Liver (tissue), 9 donors: ENCODE results near the gene WDR20. TPM values are rescaled to one million over a fixed set of nuclear protein-coding genes. Genes with fewer than 3 reads are reported as not detected.
"Not testable (repeated sequence)": the region's sequence is repeated elsewhere in the genome, so short reads cannot be mapped to it uniquely, and the experiment has no call there.

Experiments
- DNase-seq: peaks from one replicate; pipeline ENCODE4 v3.0.0-alpha.2; 2017; ENCODE audit warnings: low spot score
- H3K27ac ChIP-seq, 2 donors: one replicate each; pipeline ENCODE4 v1.7.0; 2013; ENCODE audit warnings: inconsistent platforms in 2 of 2, low read length in 2 of 2, control low read depth in 1 of 2, low read depth in 1 of 2, mild to moderate bottlenecking in 1 of 2
- H3K27me3 ChIP-seq, 4 donors: one replicate each; pipeline versions ENCODE4 v1.6.1 to v1.7.0; 2013; ENCODE audit warnings: low read length in 3 of 4, inconsistent platforms in 1 of 4, mild to moderate bottlenecking in 1 of 4, moderate library complexity in 1 of 4; ENCODE audit not compliant: control insufficient read depth in 4 of 4, insufficient read depth in 4 of 4
- H3K36me3 ChIP-seq, 4 donors: one replicate each; pipeline versions ENCODE4 v1.6.1 to v1.7.0; 2013; ENCODE audit warnings: low read length in 3 of 4, mild to moderate bottlenecking in 3 of 4, low read depth in 1 of 4, moderate library complexity in 1 of 4; ENCODE audit not compliant: control insufficient read depth in 4 of 4, insufficient read depth in 3 of 4
- H3K4me1 ChIP-seq, 4 donors: one replicate each; pipeline versions ENCODE4 v1.6.1 to v1.7.0; 2013; ENCODE audit warnings: low read length in 3 of 4, mild to moderate bottlenecking in 3 of 4, moderate library complexity in 1 of 4; ENCODE audit not compliant: control insufficient read depth in 4 of 4, insufficient read depth in 4 of 4
- H3K4me3 ChIP-seq, 3 donors: one replicate each; pipeline versions ENCODE4 v1.6.1 to v1.7.0; 2013; ENCODE audit warnings: low read length in 3 of 3, control low read depth in 1 of 3, low read depth in 1 of 3, mild to moderate bottlenecking in 1 of 3
- H3K9ac ChIP-seq, 2 donors: one replicate each; pipeline ENCODE4 v1.7.0; 2013; ENCODE audit warnings: low read length in 2 of 2, mild to moderate bottlenecking in 2 of 2, moderate library complexity in 2 of 2, control low read depth in 1 of 2, low read depth in 1 of 2
- H3K9me3 ChIP-seq, 4 donors: one replicate each; pipeline versions ENCODE4 v1.6.1 to v1.7.0; 2013; ENCODE audit warnings: low read length in 3 of 4; ENCODE audit not compliant: control insufficient read depth in 4 of 4
- EGR1 ChIP-seq, 2 donors: IDR thresholded peaks; 2 replicates each; pipeline ENCODE4 v1.6.1; 2016 to 2018; ENCODE audit warnings: antibody characterized with exemption in 2 of 2, low read depth in 2 of 2
- FOXA2 ChIP-seq: IDR thresholded peaks from 2 replicates; pipeline ENCODE4 v1.6.1; 2016; ENCODE audit warnings: antibody characterized with exemption
- GABPA ChIP-seq, 2 donors: IDR thresholded peaks in 1 of 2; conservative IDR thresholded peaks in 1 of 2; 2 replicates each; pipeline ENCODE4 v1.6.1; 2016; ENCODE audit warnings: antibody characterized with exemption in 2 of 2, mild to moderate bottlenecking in 1 of 2, moderate library complexity in 1 of 2
- HNF4A ChIP-seq, 2 donors: conservative IDR thresholded peaks; 2 replicates each; pipeline ENCODE4 v1.6.1; 2016; ENCODE audit warnings: antibody characterized with exemption in 2 of 2, mild to moderate bottlenecking in 2 of 2
- HNF4G ChIP-seq: IDR thresholded peaks from 2 replicates; pipeline ENCODE4 v1.6.1; 2016; ENCODE audit warnings: antibody characterized with exemption
- JUND ChIP-seq, 2 donors: IDR thresholded peaks; 2 replicates each; pipeline ENCODE4 v1.6.1; 2016; ENCODE audit warnings: antibody characterized with exemption in 2 of 2
- NR2F2 ChIP-seq: IDR thresholded peaks from 2 replicates; pipeline ENCODE4 v1.6.1; 2016; ENCODE audit warnings: antibody characterized with exemption
- RXRA ChIP-seq, 2 donors: IDR thresholded peaks; 2 replicates each; pipeline ENCODE4 v1.6.1; 2017 to 2018; ENCODE audit warnings: antibody characterized with exemption in 2 of 2, mild to moderate bottlenecking in 1 of 2
- SP1 ChIP-seq: IDR thresholded peaks from 2 replicates; pipeline ENCODE4 v1.6.1; 2018; ENCODE audit warnings: antibody characterized with exemption, mild to moderate bottlenecking
- YY1 ChIP-seq: IDR thresholded peaks from 2 replicates; pipeline ENCODE4 v1.6.1; 2016; ENCODE audit warnings: antibody characterized with exemption, mild to moderate bottlenecking
- WGBS: extraction: QIAGEN DNeasy Blood & Tissue Kit; methylation state at CpG from one replicate; pipeline ENCODE4 v1.1.7; 2013; 5-methylcytosine and 5-hydroxymethylcytosine counted together
- polyA plus RNA-seq, 2 donors: library from polyadenylated mRNA; stranded (reverse) in 1 of 2; unstranded in 1 of 2; fragments of 200-250 nt in 1 of 2; fragments of >200 nt in 1 of 2; fragmentation: Nextera tagmentation in 1 of 2; extraction: Ambion mirVana in 1 of 2; gene quantifications; one replicate each; pipeline versions ENCODE4 v1.2.1 to v1.2.3, GENCODE V29; 2013 to 2015
- total RNA-seq, 2 donors: library from RNA; depleted of rRNA; stranded (reverse); fragments of >200 nt; gene quantifications; one replicate each; pipeline ENCODE4 v1.2.3, GENCODE V29; 2014
- TF ChIP-seq, protein P1 (sequence below): IDR thresholded peaks from 2 replicates; pipeline ENCODE4 v1.6.1; 2016; ENCODE audit warnings: antibody characterized with exemption
- TF ChIP-seq, protein P2 (sequence below): IDR thresholded peaks from 2 replicates; pipeline ENCODE4 v1.6.1; 2016; ENCODE audit warnings: antibody characterized with exemption
- TF ChIP-seq, protein P3 (sequence below): fragments of 150-350 bp; IDR thresholded peaks from 2 replicates; pipeline ENCODE4 v1.5.1; 2017; ENCODE audit warnings: improper control_type of control experiment, low read depth, low read length; ENCODE audit not compliant: missing input control
- donor health status: healthy.
- donor health status: healthy.
- donor health status: healthy.
- donor health status: healthy.
- donor health status: healthy.

Gene WDR20
- total and polyA plus RNA-seq, 4 donors, result 6.5 to 18.5 (median 11.0) TPM

DNA sequence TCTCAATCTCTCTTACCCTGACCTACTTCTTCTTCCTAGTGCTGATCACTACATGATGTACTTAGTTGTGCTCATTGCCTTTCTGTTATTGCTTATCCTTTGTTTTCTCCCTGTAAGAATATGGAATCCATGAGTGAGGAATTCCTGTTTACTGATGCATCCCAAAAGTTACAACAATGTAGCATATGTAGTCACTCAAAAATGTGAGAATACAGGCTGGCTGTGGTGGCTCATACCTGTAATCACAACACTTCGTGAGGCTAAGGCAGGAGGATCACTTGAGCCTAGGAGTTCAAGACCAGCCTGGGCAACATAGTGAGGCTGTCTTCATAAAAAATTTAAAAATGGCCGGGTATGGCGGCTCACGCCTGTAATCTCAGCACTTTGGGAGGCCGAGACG lies 8.0 kb upstream of the WDR20 start:
- H3K4me1 ChIP-seq, result no peaks in the 10 kb centered on the region
- no peak overlapping the region for H3K9ac ChIP-seq
- no peak for DNase-seq
- H3K27me3 ChIP-seq, result no peaks in the 10 kb centered on the region
- WGBS, result 81% methylated on average over 6 of the region's 6 CpGs
- no peak for TF ChIP-seq EGR1 (IDR thresholded peaks at IDR 0.05; ENCODE audit: low read depth in 2 of 2)
- no peak for TF ChIP-seq JUND (IDR thresholded peaks at IDR 0.05)
- TF ChIP-seq NR2F2, result no peak
- TF ChIP-seq HNF4G, result no peak
- no peaks in the 10 kb centered on the region for H3K36me3 ChIP-seq
- H3K9me3 ChIP-seq, result no peaks in the 10 kb centered on the region
- H3K4me3 ChIP-seq, result no peak overlapping the region
- H3K27ac ChIP-seq, result no peak overlapping the region

DNA sequence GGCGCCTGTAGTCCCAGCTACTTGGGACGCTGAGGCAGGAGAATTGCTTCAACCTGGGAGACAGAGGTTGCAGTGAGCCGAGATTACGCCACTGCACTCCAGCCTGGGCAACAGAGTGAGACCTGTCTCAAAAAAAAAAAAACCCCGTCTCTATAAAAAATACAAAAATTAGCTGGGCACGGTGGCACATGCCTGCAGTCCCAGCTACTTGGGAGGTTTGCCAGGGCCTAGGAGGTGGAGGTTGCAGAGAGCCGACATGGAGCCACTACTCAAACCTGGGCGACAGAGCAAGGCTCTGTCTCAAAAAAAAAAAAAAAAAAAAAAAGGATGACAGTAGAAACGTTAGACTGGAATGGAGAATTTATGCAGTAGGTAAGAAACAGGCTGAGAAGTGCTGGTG lies 5.7 kb upstream of the WDR20 start:
- not testable (repeated sequence) for H3K9ac ChIP-seq, H3K9me3 ChIP-seq, H3K36me3 ChIP-seq, H3K27ac ChIP-seq, H3K4me3 ChIP-seq, H3K27me3 ChIP-seq, DNase-seq, H3K4me1 ChIP-seq
- 96% methylated on average over 9 of the region's 9 CpGs for WGBS

DNA sequence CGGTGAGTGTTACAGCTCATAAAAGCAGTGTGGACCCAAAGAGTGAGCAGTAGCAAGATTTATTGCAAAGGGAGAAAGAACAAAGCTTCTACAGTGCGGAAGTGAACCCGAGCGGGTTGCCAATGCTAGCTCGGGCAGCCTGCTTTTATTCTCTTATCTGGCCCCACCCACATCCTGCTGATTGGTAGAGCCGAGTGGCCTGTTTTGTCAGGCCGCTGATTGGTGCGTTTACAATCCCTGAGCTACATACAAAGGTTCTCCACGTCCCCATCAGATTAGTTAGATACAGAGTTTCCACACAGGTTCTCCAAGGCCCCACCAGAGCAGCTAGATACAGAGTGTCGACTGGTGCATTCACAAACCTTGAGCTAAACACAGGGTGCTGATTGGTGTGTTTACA lies 5.0 kb upstream of the WDR20 start:
- not testable (repeated sequence) for H3K9me3 ChIP-seq, DNase-seq, H3K36me3 ChIP-seq, H3K9ac ChIP-seq, H3K27me3 ChIP-seq, H3K4me1 ChIP-seq, H3K27ac ChIP-seq, H3K4me3 ChIP-seq
- WGBS, result 93% methylated on average over 10 of the region's 10 CpGs

DNA sequence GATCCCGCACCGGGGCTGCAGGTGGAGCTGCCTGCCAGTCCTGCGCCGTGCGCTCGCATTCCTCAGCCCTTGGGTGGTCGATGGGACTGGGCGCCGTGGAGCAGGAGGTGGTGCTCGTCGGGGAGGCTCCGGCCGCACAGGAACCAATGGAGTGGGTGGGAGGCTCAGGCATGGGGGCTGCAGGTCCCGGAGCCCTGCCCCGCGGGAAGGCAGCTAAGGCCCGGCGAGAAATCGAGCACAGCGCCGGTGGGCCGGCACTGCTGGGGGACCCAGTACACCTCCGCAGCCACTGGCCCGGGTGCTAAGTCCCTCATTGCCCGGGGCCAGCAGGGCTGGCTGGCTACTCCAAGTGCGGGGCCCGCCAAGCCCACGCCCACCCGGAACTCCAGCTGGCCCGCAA lies 4.2 kb upstream of the WDR20 start:
- DNase-seq, H3K4me3 ChIP-seq, H3K9me3 ChIP-seq, H3K36me3 ChIP-seq, H3K27me3 ChIP-seq, H3K27ac ChIP-seq, H3K9ac ChIP-seq, H3K4me1 ChIP-seq: not testable (repeated sequence)
- 97% methylated on average over 30 of the region's 30 CpGs for WGBS

DNA sequence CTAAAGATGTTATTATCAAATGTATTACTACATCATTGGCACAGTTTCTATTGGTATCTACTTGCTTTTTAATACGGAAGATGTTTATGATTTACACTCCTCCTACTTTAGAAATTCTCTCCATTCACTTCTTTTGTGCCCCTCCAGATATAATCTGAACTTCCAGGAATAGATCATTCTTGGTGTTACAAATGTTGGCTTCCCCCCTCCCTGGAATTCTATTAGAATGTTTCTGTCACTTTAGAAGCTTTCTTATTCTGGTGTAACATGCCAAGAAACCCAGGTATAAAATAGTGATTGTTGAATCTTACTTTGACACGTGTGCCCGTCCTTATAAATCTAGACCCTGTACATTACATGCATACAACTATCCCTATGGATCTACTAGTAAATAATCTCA lies 1.2 kb upstream of the WDR20 start:
- TF ChIP-seq EGR1 (IDR thresholded peaks at IDR 0.05; ENCODE audit: low read depth in 2 of 2), result no peak
- TF ChIP-seq, protein P1, sequence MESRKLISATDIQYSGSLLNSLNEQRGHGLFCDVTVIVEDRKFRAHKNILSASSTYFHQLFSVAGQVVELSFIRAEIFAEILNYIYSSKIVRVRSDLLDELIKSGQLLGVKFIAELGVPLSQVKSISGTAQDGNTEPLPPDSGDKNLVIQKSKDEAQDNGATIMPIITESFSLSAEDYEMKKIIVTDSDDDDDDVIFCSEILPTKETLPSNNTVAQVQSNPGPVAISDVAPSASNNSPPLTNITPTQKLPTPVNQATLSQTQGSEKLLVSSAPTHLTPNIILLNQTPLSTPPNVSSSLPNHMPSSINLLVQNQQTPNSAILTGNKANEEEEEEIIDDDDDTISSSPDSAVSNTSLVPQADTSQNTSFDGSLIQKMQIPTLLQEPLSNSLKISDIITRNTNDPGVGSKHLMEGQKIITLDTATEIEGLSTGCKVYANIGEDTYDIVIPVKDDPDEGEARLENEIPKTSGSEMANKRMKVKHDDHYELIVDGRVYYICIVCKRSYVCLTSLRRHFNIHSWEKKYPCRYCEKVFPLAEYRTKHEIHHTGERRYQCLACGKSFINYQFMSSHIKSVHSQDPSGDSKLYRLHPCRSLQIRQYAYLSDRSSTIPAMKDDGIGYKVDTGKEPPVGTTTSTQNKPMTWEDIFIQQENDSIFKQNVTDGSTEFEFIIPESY, result no peak
- TF ChIP-seq HNF4A (conservative IDR thresholded peaks at IDR 0.05), result no peak
- TF ChIP-seq HNF4G, result no peak
- TF ChIP-seq FOXA2, result no peak
- no peak for TF ChIP-seq SP1
- no peak for TF ChIP-seq YY1
- TF ChIP-seq, protein P2, sequence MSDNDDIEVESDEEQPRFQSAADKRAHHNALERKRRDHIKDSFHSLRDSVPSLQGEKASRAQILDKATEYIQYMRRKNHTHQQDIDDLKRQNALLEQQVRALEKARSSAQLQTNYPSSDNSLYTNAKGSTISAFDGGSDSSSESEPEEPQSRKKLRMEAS, result no peak
- TF ChIP-seq, protein P3, sequence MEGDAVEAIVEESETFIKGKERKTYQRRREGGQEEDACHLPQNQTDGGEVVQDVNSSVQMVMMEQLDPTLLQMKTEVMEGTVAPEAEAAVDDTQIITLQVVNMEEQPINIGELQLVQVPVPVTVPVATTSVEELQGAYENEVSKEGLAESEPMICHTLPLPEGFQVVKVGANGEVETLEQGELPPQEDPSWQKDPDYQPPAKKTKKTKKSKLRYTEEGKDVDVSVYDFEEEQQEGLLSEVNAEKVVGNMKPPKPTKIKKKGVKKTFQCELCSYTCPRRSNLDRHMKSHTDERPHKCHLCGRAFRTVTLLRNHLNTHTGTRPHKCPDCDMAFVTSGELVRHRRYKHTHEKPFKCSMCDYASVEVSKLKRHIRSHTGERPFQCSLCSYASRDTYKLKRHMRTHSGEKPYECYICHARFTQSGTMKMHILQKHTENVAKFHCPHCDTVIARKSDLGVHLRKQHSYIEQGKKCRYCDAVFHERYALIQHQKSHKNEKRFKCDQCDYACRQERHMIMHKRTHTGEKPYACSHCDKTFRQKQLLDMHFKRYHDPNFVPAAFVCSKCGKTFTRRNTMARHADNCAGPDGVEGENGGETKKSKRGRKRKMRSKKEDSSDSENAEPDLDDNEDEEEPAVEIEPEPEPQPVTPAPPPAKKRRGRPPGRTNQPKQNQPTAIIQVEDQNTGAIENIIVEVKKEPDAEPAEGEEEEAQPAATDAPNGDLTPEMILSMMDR, result no peak
- no peak for TF ChIP-seq RXRA (IDR thresholded peaks at IDR 0.05)
- no peak for TF ChIP-seq GABPA (IDR thresholded peaks at IDR 0.05 in 1 of 2, conservative IDR thresholded peaks at IDR 0.05 in 1 of 2)
- Histone ChIP-seq H3K27me3 (no peaks in the 10 kb centered on the region), H3K9me3 (no peaks in the 10 kb centered on the region), H3K4me3 (peak overlapping the region in 2 of 3 donors; percentile 84 to 91), H3K27ac (no peak overlapping the region), H3K4me1 (peaks cover 2 to 19% (median 16%) of the 10 kb centered on the region in 4 donors), H3K9ac (peak overlapping the region in 1 of 2 donors; percentile 12), H3K36me3 (no peaks in the 10 kb centered on the region)
- WGBS, result 28% methylated on average over 3 of the region's 3 CpGs
- no peak for DNase-seq
